GM12892 (cell line): Measurements from ENCODE around the gene SLC22A17.

Experiments
- POLR2A ChIP-seq: IDR thresholded peaks from 2 replicates; pipeline ENCODE4 v1.6.1; 2011; ENCODE audit warnings: low read depth, low read length, control low read depth
- POLR2AphosphoS5 ChIP-seq: IDR thresholded peaks from 2 replicates; pipeline ENCODE4 v1.6.1; 2011; ENCODE audit warnings: low read depth, low read length, control low read depth

DNA sequence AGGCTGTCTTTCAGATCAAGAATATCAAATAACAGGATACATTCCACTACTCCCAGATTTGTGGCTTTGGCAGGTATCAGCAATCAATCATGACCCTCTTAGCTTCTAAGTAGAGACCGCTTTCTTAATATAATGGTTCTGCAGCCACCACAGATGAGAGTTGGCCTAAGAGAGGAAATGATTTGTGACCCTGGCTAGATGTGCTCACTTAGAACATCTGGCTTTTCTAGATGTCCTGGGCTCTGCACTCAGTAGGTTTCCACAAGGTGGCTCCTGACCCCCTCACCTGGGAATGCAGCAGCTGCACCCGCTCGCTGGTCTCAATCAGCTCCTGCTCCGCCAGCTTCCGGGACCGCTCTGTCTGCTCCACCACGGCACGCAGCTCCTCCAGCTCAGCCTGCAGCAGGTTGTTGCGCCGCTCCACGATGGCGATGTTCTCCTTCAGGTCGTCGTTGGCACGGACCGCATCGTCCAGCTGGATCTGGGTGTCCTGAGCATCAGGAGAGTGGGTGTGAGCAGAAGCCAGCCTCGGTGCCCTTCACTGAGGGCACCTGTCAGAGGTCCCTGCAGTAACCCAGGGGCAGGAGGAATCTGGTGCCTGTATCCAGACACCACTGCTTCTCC lies 33.1 kb upstream of the SLC22A17 start:
- TF ChIP-seq POLR2A (no peak), POLR2AphosphoS5 (no peak)
